HG02642 (cell line): Measurements from ENCODE around the gene FAM9B.

ENCODE experiments used
- ATAC-seq: cut with Tn5 transposase; IDR thresholded peaks from one replicate; pipeline ENCODE4 v1.9.1; 2021; ENCODE audit warnings: mild to moderate bottlenecking; ENCODE audit not compliant: unreplicated experiment, poor library complexity

Gene FAM9B

GRCh38 chrX:8984231-8984630, 49.7 kb downstream of the FAM9B start:
- no peak for ATAC-seq

GRCh38 chrX:8981723-8982122, 52.2 kb downstream of the FAM9B start:
- no peak for ATAC-seq

- no peak for ATAC-seq
These were observed 53.2 kb downstream of the FAM9B start for GRCh38 chrX:8980756-8981155.
